Suprapubic skin (tissue), 4 donors: ENCODE measurements around the gene ASPN. TPM values are rescaled to one million over a fixed set of nuclear protein-coding genes. Genes with fewer than 3 reads are reported as not detected.

ENCODE experiments used
- DNase-seq, 2 donors: peaks; one replicate each; pipeline ENCODE4 v3.0.0-alpha.2; 2019; ENCODE audit warnings: low spot score in 2 of 2
- H3K27ac ChIP-seq: fragments of 200-600 bp; sonication (generic); one replicate; pipeline ENCODE4 v1.5.1; 2019
- H3K27me3 ChIP-seq: fragments of 200-600 bp; sonication (generic); one replicate; pipeline ENCODE4 v1.5.1; 2019
- H3K36me3 ChIP-seq: fragments of 200-600 bp; sonication (generic); one replicate; pipeline ENCODE4 v1.5.1; 2019
- H3K4me1 ChIP-seq: fragments of 200-600 bp; sonication (generic); one replicate; pipeline ENCODE4 v1.5.1; 2019
- H3K4me3 ChIP-seq: fragments of 200-600 bp; sonication (generic); one replicate; pipeline ENCODE4 v1.5.1; 2019; ENCODE audit warnings: mild to moderate bottlenecking
- H3K9me3 ChIP-seq: fragments of 200-600 bp; sonication (generic); one replicate; pipeline ENCODE4 v1.5.1; 2019
- CTCF ChIP-seq, 2 donors: fragments of 200-600 bp in 1 of 2; fragments of 450-650 bp in 1 of 2; sonication (generic) in 1 of 2; IDR thresholded peaks; one replicate each; pipeline ENCODE4 v1.5.1; 2016 to 2019; ENCODE audit warnings: antibody characterized with exemption in 2 of 2, mild to moderate bottlenecking in 1 of 2, moderate library complexity in 1 of 2
- EP300 ChIP-seq: sonication (generic); formaldehyde crosslinking; IDR thresholded peaks from one replicate; pipeline ENCODE4 v1.6.1; 2017; ENCODE audit warnings: antibody characterized with exemption
- POLR2A ChIP-seq, 2 donors: fragments of 450-650 bp; IDR thresholded peaks; one replicate each; pipeline ENCODE4 v1.6.1; 2017; ENCODE audit warnings: antibody characterized with exemption in 2 of 2, mild to moderate bottlenecking in 2 of 2, moderate library complexity in 2 of 2
- POLR2AphosphoS5 ChIP-seq, 3 donors: sonication (generic); formaldehyde crosslinking; IDR thresholded peaks; one replicate each; pipeline ENCODE4 v1.6.1; 2017; ENCODE audit warnings: antibody characterized with exemption in 3 of 3
- WGBS: methylation state at CpG from one replicate; pipeline ENCODE4 v1.1.5; 2018; 5-methylcytosine and 5-hydroxymethylcytosine counted together
- total RNA-seq, 4 donors: library from RNA; depleted of rRNA; stranded (reverse); fragments of >200 nt; gene quantifications; one replicate each; pipeline ENCODE4 v1.1.0, GENCODE V29; 2016

ASPN gene
- total RNA-seq, 4 donors from 2014 or later: 2.8 to 13.3 (median 5.3) TPM

- TF ChIP-seq POLR2A (IDR thresholded peaks at IDR 0.05) (no peak), EP300 (no peak), CTCF (IDR thresholded peaks at IDR 0.05) (no peak), POLR2AphosphoS5 (IDR thresholded peaks at IDR 0.05) (no peak)
- 91% methylated on average over 3 of the region's 3 CpGs for WGBS
- Histone ChIP-seq H3K9me3 (no peaks in the 10 kb centered on the region), H3K36me3 (peaks cover 4% of the 10 kb centered on the region), H3K27ac (no peak overlapping the region), H3K4me3 (no peak overlapping the region), H3K27me3 (no peaks in the 10 kb centered on the region), H3K4me1 (peaks cover 18% of the 10 kb centered on the region)
- no peak for DNase-seq
Measured at GRCh38 chr9:92512622-92513021, 30.3 kb upstream of the ASPN start.

DNA sequence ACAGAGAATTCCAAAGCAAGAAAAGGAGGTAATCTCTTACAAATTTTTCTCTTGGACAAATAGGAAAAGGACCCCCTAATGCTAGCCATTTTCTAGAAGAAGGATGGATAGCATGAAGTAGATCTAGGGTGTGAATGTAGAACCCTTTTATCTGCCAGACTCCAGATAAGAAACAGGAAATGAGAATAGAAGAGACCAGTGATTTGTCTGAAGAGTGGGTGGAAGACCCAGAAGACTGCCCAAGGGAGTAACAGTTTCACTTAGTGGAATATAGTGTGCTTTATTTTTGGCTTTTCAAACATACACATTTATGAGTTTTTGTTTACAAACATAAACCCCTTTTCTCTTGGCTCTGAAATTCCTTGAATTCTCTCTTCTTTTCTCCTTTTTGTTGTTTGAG lies 28.4 kb upstream of the ASPN start:
- Histone ChIP-seq H3K4me3 (no peak overlapping the region), H3K27ac (no peak overlapping the region), H3K36me3 (no peaks in the 10 kb centered on the region), H3K9me3 (no peaks in the 10 kb centered on the region), H3K27me3 (no peaks in the 10 kb centered on the region), H3K4me1 (peaks cover 37% of the 10 kb centered on the region)
- TF ChIP-seq POLR2AphosphoS5 (IDR thresholded peaks at IDR 0.05): no peak
- no peak for TF ChIP-seq EP300
- no peak for TF ChIP-seq POLR2A (IDR thresholded peaks at IDR 0.05)
- TF ChIP-seq CTCF (IDR thresholded peaks at IDR 0.05): no peak
- no peak for DNase-seq

- TF ChIP-seq POLR2A (IDR thresholded peaks at IDR 0.05): no peak
- TF ChIP-seq POLR2AphosphoS5 (IDR thresholded peaks at IDR 0.05): no peak
- no peak for TF ChIP-seq CTCF (IDR thresholded peaks at IDR 0.05)
- TF ChIP-seq EP300: no peak
- DNase-seq: no peak
- H3K4me3 ChIP-seq: no peak overlapping the region
- H3K4me1 ChIP-seq: peaks cover 54% of the 10 kb centered on the region
- H3K9me3 ChIP-seq: no peaks in the 10 kb centered on the region
- no peaks in the 10 kb centered on the region for H3K36me3 ChIP-seq
- H3K27ac ChIP-seq: no peak overlapping the region
- no peaks in the 10 kb centered on the region for H3K27me3 ChIP-seq
- 88% methylated on average over 5 of the region's 5 CpGs for WGBS
Measured at GRCh38 chr9:92509050-92509449, 26.7 kb upstream of the ASPN start.

GRCh38 chr9:92508018-92508820 lies 25.9 kb upstream of the ASPN start:
- Histone ChIP-seq H3K27ac (peak overlapping the region; percentile 84), H3K9me3 (no peaks in the 10 kb centered on the region), H3K4me3 (no peak overlapping the region), H3K36me3 (no peaks in the 10 kb centered on the region), H3K4me1 (peaks cover 60% of the 10 kb centered on the region), H3K27me3 (no peaks in the 10 kb centered on the region)
- 65% methylated on average over 8 of the region's 10 CpGs for WGBS
- DNase-seq: no peak
- no peak for TF ChIP-seq POLR2A (IDR thresholded peaks at IDR 0.05)
- no peak for TF ChIP-seq EP300
- TF ChIP-seq POLR2AphosphoS5 (IDR thresholded peaks at IDR 0.05): no peak
- TF ChIP-seq CTCF (IDR thresholded peaks at IDR 0.05): no peak

DNA sequence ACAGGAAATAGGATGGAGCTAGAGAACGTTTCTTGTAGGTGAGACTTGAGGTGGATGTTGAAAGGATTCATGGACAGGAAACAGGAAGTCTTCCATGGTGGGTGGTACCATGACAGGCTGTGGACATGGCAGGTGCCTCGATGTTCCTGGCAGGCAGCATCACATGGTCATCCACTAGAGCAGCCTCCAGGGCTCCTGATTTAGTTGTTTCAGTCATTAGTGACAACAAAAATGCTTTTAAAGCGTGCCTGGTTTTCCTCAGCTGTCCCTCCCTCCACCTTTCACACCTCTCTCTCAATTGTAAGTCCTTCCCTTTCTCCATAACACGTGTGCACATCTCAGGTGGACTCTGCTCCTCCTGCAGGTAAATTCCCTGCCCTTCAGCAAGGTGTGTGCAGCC lies 25.2 kb upstream of the ASPN start:
- H3K36me3 ChIP-seq: no peaks in the 10 kb centered on the region
- TF ChIP-seq POLR2A (IDR thresholded peaks at IDR 0.05) (no peak), POLR2AphosphoS5 (IDR thresholded peaks at IDR 0.05) (no peak)
- no peak for DNase-seq
- H3K27ac ChIP-seq: peak overlapping the region; percentile 84
- no peaks in the 10 kb centered on the region for H3K9me3 ChIP-seq
- no peaks in the 10 kb centered on the region for H3K27me3 ChIP-seq
- 60% methylated on average over 4 of the region's 4 CpGs for WGBS
- H3K4me3 ChIP-seq: no peak overlapping the region
- H3K4me1 ChIP-seq: peaks cover 60% of the 10 kb centered on the region
